ENCODE measurements around the gene VSX2. TPM values are rescaled to one million over a fixed set of nuclear protein-coding genes. Genes with fewer than 3 reads are reported as not detected.

Gene VSX2
- polyA plus RNA-seq, 4 donors, result not detected

GRCh38 chr14:74259513-74259912 is 20.3 kb downstream of the VSX2 start:
- Histone ChIP-seq H3K36me3 (ENCODE audit: control insufficient read depth in 3 of 3, insufficient read depth in 2 of 3, low read depth in 1 of 3, low read length in 3 of 3) (no peaks in the 10 kb centered on the region), H3K9me3 (ENCODE audit: control insufficient read depth in 2 of 2, insufficient read depth in 1 of 2, low read depth in 1 of 2, low read length in 1 of 2) (no peaks in the 10 kb centered on the region), H3K4me1 (ENCODE audit: control insufficient read depth in 3 of 3, insufficient read depth in 2 of 3, low read depth in 1 of 3, low read length in 2 of 3) (peaks cover 0 to 14% (median 0%) of the 10 kb centered on the region in 3 donors), H3K27me3 (ENCODE audit: control insufficient read depth in 3 of 3, insufficient read depth in 3 of 3, low read length in 3 of 3) (peaks cover 0 to 26% (median 9%) of the 10 kb centered on the region in 3 donors), H3K4me3 (ENCODE audit: low read depth in 1 of 3, low read length in 3 of 3) (no peak overlapping the region), H3K27ac (ENCODE audit: low read depth in 1 of 3, low read length in 2 of 3) (no peak overlapping the region)
- DNase-seq (no peak), FAIRE-seq (no peak)
- 93 to 98% (median 96%) methylated on average over 12 of the region's 12 CpGs for WGBS, 3 donors

GRCh38 chr14:74260525-74261233 is 21.4 kb downstream of the VSX2 start:
- FAIRE-seq (no peak), DNase-seq (no peak)
- Histone ChIP-seq H3K27me3 (ENCODE audit: control insufficient read depth in 3 of 3, insufficient read depth in 3 of 3, low read length in 3 of 3) (peaks cover 0 to 22% (median 9%) of the 10 kb centered on the region in 3 donors), H3K9me3 (ENCODE audit: control insufficient read depth in 2 of 2, insufficient read depth in 1 of 2, low read depth in 1 of 2, low read length in 1 of 2) (no peaks in the 10 kb centered on the region), H3K36me3 (ENCODE audit: control insufficient read depth in 3 of 3, insufficient read depth in 2 of 3, low read depth in 1 of 3, low read length in 3 of 3) (no peaks in the 10 kb centered on the region), H3K4me1 (ENCODE audit: control insufficient read depth in 3 of 3, insufficient read depth in 2 of 3, low read depth in 1 of 3, low read length in 2 of 3) (peaks cover 0 to 14% (median 0%) of the 10 kb centered on the region in 3 donors), H3K27ac (ENCODE audit: low read depth in 1 of 3, low read length in 2 of 3) (no peak overlapping the region), H3K4me3 (ENCODE audit: low read depth in 1 of 3, low read length in 3 of 3) (no peak overlapping the region)
- 93 to 96% (median 94%) methylated on average over 26 to 29 of the region's 29 CpGs for WGBS, 3 donors

GRCh38 chr14:74261288-74261687 is 22.0 kb downstream of the VSX2 start:
- H3K4me3 ChIP-seq (ENCODE audit: low read depth in 1 of 3, low read length in 3 of 3), result no peak overlapping the region
- H3K27me3 ChIP-seq (ENCODE audit: control insufficient read depth in 3 of 3, insufficient read depth in 3 of 3, low read length in 3 of 3), result peaks cover 0 to 22% (median 9%) of the 10 kb centered on the region in 3 donors
- no peaks in the 10 kb centered on the region for H3K36me3 ChIP-seq (ENCODE audit: control insufficient read depth in 3 of 3, insufficient read depth in 2 of 3, low read depth in 1 of 3, low read length in 3 of 3)
- WGBS, 3 donors, result 69 to 73% (median 72%) methylated on average over 4 of the region's 4 CpGs
- no peak for DNase-seq
- no peaks in the 10 kb centered on the region for H3K9me3 ChIP-seq (ENCODE audit: control insufficient read depth in 2 of 2, insufficient read depth in 1 of 2, low read depth in 1 of 2, low read length in 1 of 2)
- H3K4me1 ChIP-seq (ENCODE audit: control insufficient read depth in 3 of 3, insufficient read depth in 2 of 3, low read depth in 1 of 3, low read length in 2 of 3), result peaks cover 0 to 14% (median 0%) of the 10 kb centered on the region in 3 donors
- no peak overlapping the region for H3K27ac ChIP-seq (ENCODE audit: low read depth in 1 of 3, low read length in 2 of 3)
- FAIRE-seq, result no peak

GRCh38 chr14:74262076-74262475 is 22.8 kb downstream of the VSX2 start:
- Histone ChIP-seq H3K27ac (ENCODE audit: low read depth in 1 of 3, low read length in 2 of 3) (no peak overlapping the region), H3K27me3 (ENCODE audit: control insufficient read depth in 3 of 3, insufficient read depth in 3 of 3, low read length in 3 of 3) (peaks cover 0 to 20% (median 9%) of the 10 kb centered on the region in 3 donors), H3K9me3 (ENCODE audit: control insufficient read depth in 2 of 2, insufficient read depth in 1 of 2, low read depth in 1 of 2, low read length in 1 of 2) (no peaks in the 10 kb centered on the region), H3K4me3 (ENCODE audit: low read depth in 1 of 3, low read length in 3 of 3) (no peak overlapping the region), H3K4me1 (ENCODE audit: control insufficient read depth in 3 of 3, insufficient read depth in 2 of 3, low read depth in 1 of 3, low read length in 2 of 3) (peaks cover 0 to 12% (median 0%) of the 10 kb centered on the region in 3 donors), H3K36me3 (ENCODE audit: control insufficient read depth in 3 of 3, insufficient read depth in 2 of 3, low read depth in 1 of 3, low read length in 3 of 3) (no peaks in the 10 kb centered on the region)
- DNase-seq, result no peak
- 90 to 92% (median 90%) methylated on average over 9 of the region's 9 CpGs for WGBS, 3 donors
- FAIRE-seq, result no peak

GRCh38 chr14:74263181-74263580 is 23.9 kb downstream of the VSX2 start:
- Histone ChIP-seq H3K4me1 (ENCODE audit: control insufficient read depth in 3 of 3, insufficient read depth in 2 of 3, low read depth in 1 of 3, low read length in 2 of 3) (peaks cover 0 to 6% (median 0%) of the 10 kb centered on the region in 3 donors), H3K36me3 (ENCODE audit: control insufficient read depth in 3 of 3, insufficient read depth in 2 of 3, low read depth in 1 of 3, low read length in 3 of 3) (no peaks in the 10 kb centered on the region), H3K9me3 (ENCODE audit: control insufficient read depth in 2 of 2, insufficient read depth in 1 of 2, low read depth in 1 of 2, low read length in 1 of 2) (no peaks in the 10 kb centered on the region), H3K4me3 (ENCODE audit: low read depth in 1 of 3, low read length in 3 of 3) (no peak overlapping the region), H3K27me3 (ENCODE audit: control insufficient read depth in 3 of 3, insufficient read depth in 3 of 3, low read length in 3 of 3) (peaks cover 0 to 14% (median 9%) of the 10 kb centered on the region in 3 donors), H3K27ac (ENCODE audit: low read depth in 1 of 3, low read length in 2 of 3) (no peak overlapping the region)
- WGBS, 3 donors, result 81 to 88% (median 85%) methylated on average over 9 of the region's 9 CpGs
- no peak for FAIRE-seq
- DNase-seq, result no peak

GRCh38 chr14:74263921-74264320 is 24.7 kb downstream of the VSX2 start:
- H3K27ac ChIP-seq (ENCODE audit: low read depth in 1 of 3, low read length in 2 of 3), result no peak overlapping the region
- no peak for FAIRE-seq

GRCh38 chr14:74265301-74265965 is 26.2 kb downstream of the VSX2 start:
- Histone ChIP-seq H3K27me3 (ENCODE audit: control insufficient read depth in 3 of 3, insufficient read depth in 3 of 3, low read length in 3 of 3) (peaks cover 0 to 5% (median 2%) of the 10 kb centered on the region in 3 donors), H3K27ac (ENCODE audit: low read depth in 1 of 3, low read length in 2 of 3) (no peak overlapping the region), H3K4me3 (ENCODE audit: low read depth in 1 of 3, low read length in 3 of 3) (no peak overlapping the region), H3K9me3 (ENCODE audit: control insufficient read depth in 2 of 2, insufficient read depth in 1 of 2, low read depth in 1 of 2, low read length in 1 of 2) (no peaks in the 10 kb centered on the region), H3K36me3 (ENCODE audit: control insufficient read depth in 3 of 3, insufficient read depth in 2 of 3, low read depth in 1 of 3, low read length in 3 of 3) (no peaks in the 10 kb centered on the region), H3K4me1 (ENCODE audit: control insufficient read depth in 3 of 3, insufficient read depth in 2 of 3, low read depth in 1 of 3, low read length in 2 of 3) (no peaks in the 10 kb centered on the region)
- DNase-seq (peak in 1 of 2 donors; percentile 16), FAIRE-seq (no peak)
- WGBS, 3 donors, result 49 to 65% (median 58%) methylated on average over 13 of the region's 13 CpGs

More at GRCh38 chr14:74263921-74264320, 24.7 kb downstream of the VSX2 start:
- H3K27me3 ChIP-seq (ENCODE audit: control insufficient read depth in 3 of 3, insufficient read depth in 3 of 3, low read length in 3 of 3), result peaks cover 0 to 8% (median 5%) of the 10 kb centered on the region in 3 donors
- H3K4me3 ChIP-seq (ENCODE audit: low read depth in 1 of 3, low read length in 3 of 3), result no peak overlapping the region
- 56 to 79% (median 68%) methylated on average over 5 of the region's 5 CpGs for WGBS, 3 donors
- no peaks in the 10 kb centered on the region for H3K4me1 ChIP-seq (ENCODE audit: control insufficient read depth in 3 of 3, insufficient read depth in 2 of 3, low read depth in 1 of 3, low read length in 2 of 3)
- no peaks in the 10 kb centered on the region for H3K36me3 ChIP-seq (ENCODE audit: control insufficient read depth in 3 of 3, insufficient read depth in 2 of 3, low read depth in 1 of 3, low read length in 3 of 3)
- no peak for DNase-seq
- H3K9me3 ChIP-seq (ENCODE audit: control insufficient read depth in 2 of 2, insufficient read depth in 1 of 2, low read depth in 1 of 2, low read length in 1 of 2), result no peaks in the 10 kb centered on the region

- Histone ChIP-seq H3K9me3 (ENCODE audit: control insufficient read depth in 2 of 2, insufficient read depth in 1 of 2, low read depth in 1 of 2, low read length in 1 of 2) (no peaks in the 10 kb centered on the region), H3K27me3 (ENCODE audit: control insufficient read depth in 3 of 3, insufficient read depth in 3 of 3, low read length in 3 of 3) (peaks cover 0 to 5% (median 2%) of the 10 kb centered on the region in 3 donors), H3K4me3 (ENCODE audit: low read depth in 1 of 3, low read length in 3 of 3) (no peak overlapping the region), H3K36me3 (ENCODE audit: control insufficient read depth in 3 of 3, insufficient read depth in 2 of 3, low read depth in 1 of 3, low read length in 3 of 3) (no peaks in the 10 kb centered on the region), H3K27ac (ENCODE audit: low read depth in 1 of 3, low read length in 2 of 3) (no peak overlapping the region), H3K4me1 (ENCODE audit: control insufficient read depth in 3 of 3, insufficient read depth in 2 of 3, low read depth in 1 of 3, low read length in 2 of 3) (no peaks in the 10 kb centered on the region)
- no peak for FAIRE-seq
- WGBS, 3 donors, result 61 to 70% (median 67%) methylated on average over 3 of the region's 3 CpGs
- no peak for DNase-seq
These were observed 28.3 kb downstream of the VSX2 start for GRCh38 chr14:74267588-74267987.
